IMR-90 (cell line): ENCODE data around the gene CAPN8.

ENCODE experiments used
- BHLHE40 ChIP-seq: fragments of 150-350 bp; IDR thresholded peaks from 2 replicates; pipeline ENCODE4 v1.6.1; 2016; ENCODE audit warnings: mild to moderate bottlenecking, low read depth, low read length
- CEBPB ChIP-seq: IDR thresholded peaks from 2 replicates; pipeline ENCODE4 v1.6.1; 2012; ENCODE audit warnings: low read depth, low read length, improper control_type of control experiment
- CHD1 ChIP-seq: IDR thresholded peaks from 2 replicates; pipeline ENCODE4 v1.6.1; 2012; ENCODE audit warnings: low read depth, low read length, improper control_type of control experiment
- CTCF ChIP-seq: conservative IDR thresholded peaks from 2 replicates; pipeline ENCODE4 v1.5.1; 2012; ENCODE audit warnings: mild to moderate bottlenecking, low read depth, low read length, improper control_type of control experiment
- ELK1 ChIP-seq: fragments of 150-350 bp; IDR thresholded peaks from 2 replicates; pipeline ENCODE4 v1.6.1; 2016; ENCODE audit warnings: low read depth, mild to moderate bottlenecking, low read length, moderate library complexity, borderline replicate concordance
- MAFK ChIP-seq: IDR thresholded peaks from 2 replicates; pipeline ENCODE4 v1.6.1; 2012; ENCODE audit warnings: low read depth, low read length, improper control_type of control experiment
- MAZ ChIP-seq: IDR thresholded peaks from 2 replicates; pipeline ENCODE4 v1.6.1; 2012; ENCODE audit warnings: low read depth, mild to moderate bottlenecking, low read length, improper control_type of control experiment, moderate library complexity, borderline replicate concordance
- MXI1 ChIP-seq: IDR thresholded peaks from 2 replicates; pipeline ENCODE4 v1.6.1; 2012; ENCODE audit warnings: low read depth, mild to moderate bottlenecking, low read length, moderate library complexity, borderline replicate concordance
- POLR2A ChIP-seq: IDR thresholded peaks from 2 replicates; pipeline ENCODE4 v1.6.1; 2012; ENCODE audit warnings: mild to moderate bottlenecking, low read depth, low read length
- RAD21 ChIP-seq: IDR thresholded peaks from 2 replicates; pipeline ENCODE4 v1.6.1; 2012; ENCODE audit warnings: low read length, improper control_type of control experiment
- RCOR1 ChIP-seq: IDR thresholded peaks from 2 replicates; pipeline ENCODE4 v1.6.1; 2012; ENCODE audit warnings: mild to moderate bottlenecking, low read length, improper control_type of control experiment; ENCODE audit not compliant: insufficient replicate concordance
- RFX5 ChIP-seq: IDR thresholded peaks from 2 replicates; pipeline ENCODE4 v1.8.0; 2012; ENCODE audit warnings: low read depth, mild to moderate bottlenecking, low read length, moderate library complexity
- SMC3 ChIP-seq: fragments of 150-350 bp; IDR thresholded peaks from 2 replicates; pipeline ENCODE4 v1.6.1; 2016; ENCODE audit warnings: low read depth, mild to moderate bottlenecking, antibody characterized with exemption, low read length, moderate library complexity
- USF2 ChIP-seq: fragments of 150-350 bp; IDR thresholded peaks from 2 replicates; pipeline ENCODE4 v1.6.1; 2017; ENCODE audit warnings: mild to moderate bottlenecking, antibody characterized with exemption, low read length, low read depth

- TF ChIP-seq CTCF: no peak
- no peak for TF ChIP-seq POLR2A
- no peak for TF ChIP-seq CEBPB
- TF ChIP-seq BHLHE40: no peak
- no peak for TF ChIP-seq USF2
- no peak for TF ChIP-seq RAD21
- no peak for TF ChIP-seq ELK1
- TF ChIP-seq MAFK: no peak
- no peak for TF ChIP-seq MAZ
- TF ChIP-seq SMC3: no peak
- TF ChIP-seq RFX5: no peak
- TF ChIP-seq CHD1: no peak
- no peak for TF ChIP-seq MXI1
- TF ChIP-seq RCOR1: no peak
Observed at GRCh38 chr1:223494926-223495645, 170.4 kb downstream of the CAPN8 start.
